Measurements from ENCODE around the gene CACNA2D3.

DNA sequence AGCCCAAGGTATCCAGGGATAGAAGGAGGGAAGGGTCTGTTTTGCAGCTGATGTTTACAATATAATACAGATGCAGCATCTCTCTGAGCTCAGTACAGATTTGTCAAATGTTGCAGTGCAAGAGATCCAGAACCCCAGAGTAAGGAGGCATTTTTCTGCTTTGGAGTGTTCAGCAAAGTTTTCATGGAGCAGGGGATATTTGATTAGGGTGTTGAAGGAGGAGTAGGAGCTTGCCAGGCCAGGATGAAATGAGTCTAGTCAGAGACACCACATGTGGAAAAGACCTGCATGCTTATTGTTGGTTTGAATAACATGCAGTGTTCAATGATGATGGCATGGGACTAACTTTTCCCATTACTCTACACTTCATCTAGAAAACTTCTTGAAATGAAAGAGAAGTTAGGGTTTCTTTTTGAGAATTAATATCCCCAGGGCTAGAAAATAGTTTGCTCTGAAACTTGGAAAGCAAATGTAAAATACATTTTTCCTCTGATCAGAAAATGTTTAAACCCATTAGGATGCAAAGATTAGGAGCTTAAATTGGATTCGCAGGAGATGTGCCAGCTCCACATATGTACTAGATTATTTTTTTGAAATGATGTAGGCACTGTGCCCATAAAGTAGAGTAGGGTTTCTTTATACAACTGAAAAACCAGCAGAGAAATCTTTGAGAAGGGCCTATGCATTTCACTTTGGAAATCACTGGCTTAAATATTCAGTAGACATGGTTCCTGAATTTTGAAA, 243.8 kb downstream of the CACNA2D3 start:
- TF ChIP-seq, protein P1, sequence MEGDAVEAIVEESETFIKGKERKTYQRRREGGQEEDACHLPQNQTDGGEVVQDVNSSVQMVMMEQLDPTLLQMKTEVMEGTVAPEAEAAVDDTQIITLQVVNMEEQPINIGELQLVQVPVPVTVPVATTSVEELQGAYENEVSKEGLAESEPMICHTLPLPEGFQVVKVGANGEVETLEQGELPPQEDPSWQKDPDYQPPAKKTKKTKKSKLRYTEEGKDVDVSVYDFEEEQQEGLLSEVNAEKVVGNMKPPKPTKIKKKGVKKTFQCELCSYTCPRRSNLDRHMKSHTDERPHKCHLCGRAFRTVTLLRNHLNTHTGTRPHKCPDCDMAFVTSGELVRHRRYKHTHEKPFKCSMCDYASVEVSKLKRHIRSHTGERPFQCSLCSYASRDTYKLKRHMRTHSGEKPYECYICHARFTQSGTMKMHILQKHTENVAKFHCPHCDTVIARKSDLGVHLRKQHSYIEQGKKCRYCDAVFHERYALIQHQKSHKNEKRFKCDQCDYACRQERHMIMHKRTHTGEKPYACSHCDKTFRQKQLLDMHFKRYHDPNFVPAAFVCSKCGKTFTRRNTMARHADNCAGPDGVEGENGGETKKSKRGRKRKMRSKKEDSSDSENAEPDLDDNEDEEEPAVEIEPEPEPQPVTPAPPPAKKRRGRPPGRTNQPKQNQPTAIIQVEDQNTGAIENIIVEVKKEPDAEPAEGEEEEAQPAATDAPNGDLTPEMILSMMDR (IDR thresholded peaks at IDR 0.05; ENCODE audit: poor library complexity): no peak
- no peak for TF ChIP-seq EZH2phosphoT487 (IDR thresholded peaks at IDR 0.05; ENCODE audit: low read depth, severe bottlenecking, unreplicated experiment)

Measured in hepatocyte (in vitro differentiated cells).